Measurements from ENCODE around the gene VPS35. TPM values are rescaled to one million over a fixed set of nuclear protein-coding genes. Genes with fewer than 3 reads are reported as not detected.
A peak's percentile ranks its signal among the peaks of the same experiment; 100 is the strongest.

Gene VPS35
- polyA plus RNA-seq, 1 experiment: 26.4 TPM

GRCh38 chr16:46648656-46649055 lies 40.3 kb downstream of the VPS35 start:
- CTCF ChIA-PET: interaction anchor here (1.0 kb wide), 1 partner anchor 19 kb away, joined by 4 read pairs; no protein-coding TSS in a partner anchor
- no peak for TF ChIP-seq CTCF (IDR thresholded peaks at IDR 0.05; ENCODE audit: insufficient read depth, low read depth, low read length)
- Histone ChIP-seq H3K4me3 (ENCODE audit: low read depth, low read length) (no peak overlapping the region), H3K27me3 (ENCODE audit: control insufficient read depth, insufficient read depth, low read length) (no peaks in the 10 kb centered on the region; the same call in 1 of the 2 replicates), H3K36me3 (ENCODE audit: control insufficient read depth, insufficient read depth, low read length) (no peaks in the 10 kb centered on the region)
- no peak for DNase-seq (ENCODE audit: low read depth)
- POLR2A ChIA-PET: no interaction called here

- TF ChIP-seq CTCF (IDR thresholded peaks at IDR 0.05; ENCODE audit: insufficient read depth, low read depth, low read length): no peak
- no peak for DNase-seq (ENCODE audit: low read depth)
- POLR2A ChIA-PET: no interaction called here
- CTCF ChIA-PET: interaction anchor here (0.7 to 2.0 kb wide), 3 partner anchors 9 to 16 kb away, joined by 3 to 8 read pairs (median 4); no protein-coding TSS in a partner anchor
- Histone ChIP-seq H3K36me3 (ENCODE audit: control insufficient read depth, insufficient read depth, low read length) (no peaks in the 10 kb centered on the region), H3K4me3 (ENCODE audit: low read depth, low read length) (no peak overlapping the region), H3K27me3 (ENCODE audit: control insufficient read depth, insufficient read depth, low read length) (no peaks in the 10 kb centered on the region)
These were observed 49.7 kb downstream of the VPS35 start for GRCh38 chr16:46638947-46639925.

- no peaks in the 10 kb centered on the region for H3K36me3 ChIP-seq (ENCODE audit: control insufficient read depth, insufficient read depth, low read length)
- H3K27me3 ChIP-seq (ENCODE audit: control insufficient read depth, insufficient read depth, low read length): no peaks in the 10 kb centered on the region
- TF ChIP-seq CTCF (IDR thresholded peaks at IDR 0.05; ENCODE audit: insufficient read depth, low read depth, low read length): no peak
- POLR2A ChIA-PET: no interaction called here
- no peak for DNase-seq (ENCODE audit: low read depth)
- CTCF ChIA-PET: interaction anchor here (1.4 kb wide), 1 partner anchor 25 kb away, joined by 4 read pairs; no protein-coding TSS in a partner anchor
- H3K4me3 ChIP-seq (ENCODE audit: low read depth, low read length): no peak overlapping the region
These were observed 55.9 kb downstream of the VPS35 start for GRCh38 chr16:46632778-46633733.

DNA sequence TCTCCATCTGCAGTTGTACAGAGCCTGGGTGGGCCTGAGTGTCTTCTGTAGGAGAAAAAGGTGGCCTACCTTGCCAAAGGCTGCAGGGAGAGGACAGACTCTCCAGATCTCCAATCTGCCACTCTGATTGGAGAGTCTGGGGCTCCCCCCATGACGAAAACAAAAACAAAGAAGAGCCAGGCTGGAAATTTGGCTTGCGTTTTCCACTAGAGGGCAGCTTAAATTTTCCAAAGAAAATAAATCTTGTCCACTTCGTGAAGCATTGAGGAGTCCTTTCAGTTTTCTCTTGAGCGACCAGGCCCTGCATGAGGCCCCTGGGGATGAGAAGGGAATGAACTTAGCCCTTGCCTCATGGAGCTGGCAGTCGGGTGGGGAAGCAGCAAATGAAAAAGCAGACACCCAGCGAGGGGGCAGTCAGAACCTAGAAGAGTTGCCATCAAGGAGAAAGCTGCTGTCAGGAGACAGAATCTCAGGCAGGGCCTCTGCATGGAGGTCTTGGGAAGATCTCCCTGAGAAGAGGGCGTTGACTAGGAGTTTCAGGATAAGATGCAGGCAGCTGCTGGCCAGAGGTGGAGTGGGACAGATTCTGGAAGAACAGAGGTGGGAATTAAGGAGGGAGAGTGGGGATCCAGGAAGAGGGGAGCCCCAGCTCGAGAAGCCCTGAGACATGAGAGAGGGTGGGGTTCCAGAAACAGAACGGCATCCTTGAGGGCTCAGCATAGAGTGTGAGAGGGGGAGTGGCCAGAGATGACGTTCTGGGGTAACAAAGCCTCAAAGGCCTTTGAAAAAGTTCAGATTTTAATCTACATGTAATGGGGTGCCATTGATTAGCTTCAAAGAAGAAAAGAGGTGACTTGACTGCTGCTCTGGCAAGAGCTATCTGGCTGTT lies 59.4 kb downstream of the VPS35 start:
- ChIA-PET POLR2A (no interaction called here), CTCF (interaction anchor here (0.6 to 2.0 kb wide), 14 partner anchors 9 to 190 kb away, joined by 3 to 8 read pairs (median 4); no protein-coding TSS in a partner anchor)

More for the DNA sequence above, 59.4 kb downstream of the VPS35 start:
- Histone ChIP-seq H3K4me3 (ENCODE audit: low read depth, low read length) (no peak overlapping the region), H3K27me3 (ENCODE audit: control insufficient read depth, insufficient read depth, low read length) (no peaks in the 10 kb centered on the region), H3K36me3 (ENCODE audit: control insufficient read depth, insufficient read depth, low read length) (no peaks in the 10 kb centered on the region)
- TF ChIP-seq CTCF (IDR thresholded peaks at IDR 0.05; ENCODE audit: insufficient read depth, low read depth, low read length): peak; percentile 61
- no peak for DNase-seq (ENCODE audit: low read depth)

Data from BJ (cell line).